ENCODE results near the gene FGFR4.

- TF ChIP-seq CTCF (IDR thresholded peaks at IDR 0.05) (no peak), POLR2A (IDR thresholded peaks at IDR 0.05) (no peak)
These were observed 44.3 kb downstream of the FGFR4 start for GRCh38 chr5:177131019-177131320.

All from testis (tissue), 2 donors.